ENCODE measurements around the gene LRRTM4.

GRCh38 chr2:76733736-76734135 is 788.4 kb downstream of the LRRTM4 start:
- TF ChIP-seq CTCF (IDR thresholded peaks at IDR 0.05) (no peak), POLR2A (IDR thresholded peaks at IDR 0.05) (no peak)

All from lower leg skin (tissue), 3 donors.